SU-DHL-6 (cell line): ENCODE results near the gene SCARF1.
"Not testable (repeated sequence)": the region's sequence is repeated elsewhere in the genome, so short reads cannot be mapped to it uniquely, and the experiment has no call there.

ENCODE experiments used
- H2AFZ ChIP-seq: fragments of 200-600 bp; sonication (generic); 2 replicates; pipeline ENCODE4 v1.6.1; 2014; ENCODE audit warnings: low read depth, mild to moderate bottlenecking, moderate library complexity, mixed read lengths, antibody characterized with exemption, low read length; ENCODE audit not compliant: severe bottlenecking
- H3F3A ChIP-seq: fragments of 200-600 bp; shearing (Covaris generic); 2 replicates; pipeline ENCODE4 v1.6.0; 2016; ENCODE audit warnings: antibody characterized with exemption, mild to moderate bottlenecking; ENCODE audit not compliant: insufficient read depth
- H3K27ac ChIP-seq: fragments of 200-600 bp; sonication (generic); 2 replicates; pipeline ENCODE4 v1.5.1; 2016; ENCODE audit warnings: low read depth, mild to moderate bottlenecking, low read length, moderate library complexity, mixed read lengths
- H3K27me3 ChIP-seq: fragments of 200-600 bp; sonication (generic), shearing (Covaris generic); 2 replicates; pipeline ENCODE4 v1.6.0; 2014; ENCODE audit warnings: mild to moderate bottlenecking, low read length
- H3K36me3 ChIP-seq: fragments of 200-600 bp; sonication (generic); 2 replicates; pipeline ENCODE4 v1.6.1; 2014; ENCODE audit warnings: mild to moderate bottlenecking, low read length, mixed read lengths
- H3K4me2 ChIP-seq: fragments of 300-600, 200-600 bp; shearing (Covaris generic), sonication (generic); 2 replicates; pipeline ENCODE4 v1.6.0; 2014; ENCODE audit warnings: low read length, low read depth, mild to moderate bottlenecking; ENCODE audit not compliant: poor library complexity, severe bottlenecking
- H3K4me3 ChIP-seq: fragments of 200-600 bp; sonication (generic); 2 replicates; pipeline ENCODE4 v1.5.1; 2014; ENCODE audit warnings: antibody characterized with exemption, low read length, mild to moderate bottlenecking, mixed read lengths; ENCODE audit not compliant: insufficient read depth, poor library complexity, severe bottlenecking
- H3K79me2 ChIP-seq: fragments of 200-600 bp; sonication (generic); 2 replicates; pipeline ENCODE4 v1.6.1; 2014; ENCODE audit warnings: mild to moderate bottlenecking, low read length, moderate library complexity; ENCODE audit not compliant: insufficient read depth
- H3K9ac ChIP-seq: fragments of 200-600 bp; sonication (generic); 2 replicates; pipeline ENCODE4 v1.7.0; 2014; ENCODE audit warnings: mild to moderate bottlenecking, low read length
- H3K9me2 ChIP-seq: fragments of 200-600 bp; sonication (generic); replicated peaks from 2 replicates; pipeline ENCODE4 v1.6.1; 2014; ENCODE audit warnings: low read length; ENCODE audit not compliant: insufficient read depth
- H3K9me3 ChIP-seq: fragments of 200-600 bp; sonication (generic); 2 replicates; pipeline ENCODE4 v1.6.1; 2014; ENCODE audit warnings: low read length, mixed read lengths; ENCODE audit not compliant: insufficient read depth
- H4K20me1 ChIP-seq: fragments of 200-600 bp; sonication (generic); 2 replicates; pipeline ENCODE4 v1.6.1; 2014; ENCODE audit warnings: low read depth, mild to moderate bottlenecking, antibody characterized with exemption, low read length, moderate library complexity, mixed read lengths
- CTCF ChIP-seq: fragments of 200-600 bp; sonication (generic); IDR thresholded peaks from one replicate; pipeline ENCODE4 v1.5.1; 2017; ENCODE audit warnings: antibody characterized with exemption, mild to moderate bottlenecking, low read length, moderate library complexity; ENCODE audit not compliant: insufficient read depth, poor library complexity, severe bottlenecking
- EZH2phosphoT487 ChIP-seq: fragments of 200-600 bp; sonication (generic), shearing (Covaris generic); conservative IDR thresholded peaks from 2 replicates; pipeline ENCODE4 v1.6.1; 2018; ENCODE audit warnings: mild to moderate bottlenecking, antibody characterized with exemption, low read length, moderate library complexity, mixed read lengths

The SCARF1 gene

GRCh38 chr17:1645207-1646171 is at the start of gene SCARF1:
TSS of gene SCARF1 (minus strand) at chr17:1645732. CDS start at chr17:1645697, 35 bp downstream.
- Histone ChIP-seq H2AFZ (no peak within 1 kb of the TSS), H3K9ac (no peak within 1 kb of the TSS), H3K27me3 (no peaks in the 10 kb centered on the region), H4K20me1 (no peaks in the 10 kb centered on the region), H3F3A (peaks cover 7% of the 10 kb centered on the region; the same call in 1 of the 2 replicates), H3K79me2 (no peaks in the 10 kb centered on the region), H3K4me3 (no peak within 1 kb of the TSS), H3K36me3 (no peaks in the 10 kb centered on the region), H3K9me3 (no peaks in the 10 kb centered on the region), H3K9me2 (no peaks in the 10 kb centered on the region), H3K27ac (no peak within 1 kb of the TSS), H3K4me2 (no peak within 1 kb of the TSS)
- TF ChIP-seq EZH2phosphoT487 (no peak), CTCF (no peak)

- no peak overlapping the region for H3K4me3 ChIP-seq
- H3K9me2 ChIP-seq = no peaks in the 10 kb centered on the region
- no peaks in the 10 kb centered on the region for H3K9me3 ChIP-seq
- H3K27ac ChIP-seq = no peak overlapping the region
- no peaks in the 10 kb centered on the region for H3K36me3 ChIP-seq
- H3K4me2 ChIP-seq = no peak overlapping the region
- TF ChIP-seq EZH2phosphoT487 (no peak), CTCF (no peak)
- H3K79me2 ChIP-seq = no peaks in the 10 kb centered on the region
- no peak overlapping the region for H3K9ac ChIP-seq
- no peaks in the 10 kb centered on the region for H3K27me3 ChIP-seq
- no peaks in the 10 kb centered on the region for H4K20me1 ChIP-seq
- H2AFZ ChIP-seq = no peak overlapping the region
- no peaks in the 10 kb centered on the region for H3F3A ChIP-seq
These were observed 47.8 kb upstream of the SCARF1 start for GRCh38 chr17:1693339-1693738.

- H4K20me1 ChIP-seq = no peaks in the 10 kb centered on the region
- no peaks in the 10 kb centered on the region for H3K27me3 ChIP-seq
- no peak overlapping the region for H3K27ac ChIP-seq
- H2AFZ ChIP-seq = no peak overlapping the region
- H3F3A ChIP-seq = no peaks in the 10 kb centered on the region
- H3K9me3 ChIP-seq = no peaks in the 10 kb centered on the region
- H3K4me2 ChIP-seq = no peak overlapping the region
- no peaks in the 10 kb centered on the region for H3K9me2 ChIP-seq
- no peak overlapping the region for H3K9ac ChIP-seq
- no peaks in the 10 kb centered on the region for H3K36me3 ChIP-seq
- no peaks in the 10 kb centered on the region for H3K79me2 ChIP-seq
- no peak overlapping the region for H3K4me3 ChIP-seq
- TF ChIP-seq EZH2phosphoT487 (no peak), CTCF (no peak)
These were observed 45.2 kb upstream of the SCARF1 start for GRCh38 chr17:1690544-1691221.

- H3K4me3 ChIP-seq, H3K4me2 ChIP-seq, H3K27ac ChIP-seq, H3K9me3 ChIP-seq, H3K9ac ChIP-seq, H3K36me3 ChIP-seq, H3K27me3 ChIP-seq, H4K20me1 ChIP-seq, H3K9me2 ChIP-seq, H3F3A ChIP-seq, H2AFZ ChIP-seq: not testable (repeated sequence)
- H3K79me2 ChIP-seq = peaks cover 12% of the 10 kb centered on the region
These were observed 42.9 kb upstream of the SCARF1 start for GRCh38 chr17:1688405-1688804.
